ENCODE data around the gene GJC2.

DNA sequence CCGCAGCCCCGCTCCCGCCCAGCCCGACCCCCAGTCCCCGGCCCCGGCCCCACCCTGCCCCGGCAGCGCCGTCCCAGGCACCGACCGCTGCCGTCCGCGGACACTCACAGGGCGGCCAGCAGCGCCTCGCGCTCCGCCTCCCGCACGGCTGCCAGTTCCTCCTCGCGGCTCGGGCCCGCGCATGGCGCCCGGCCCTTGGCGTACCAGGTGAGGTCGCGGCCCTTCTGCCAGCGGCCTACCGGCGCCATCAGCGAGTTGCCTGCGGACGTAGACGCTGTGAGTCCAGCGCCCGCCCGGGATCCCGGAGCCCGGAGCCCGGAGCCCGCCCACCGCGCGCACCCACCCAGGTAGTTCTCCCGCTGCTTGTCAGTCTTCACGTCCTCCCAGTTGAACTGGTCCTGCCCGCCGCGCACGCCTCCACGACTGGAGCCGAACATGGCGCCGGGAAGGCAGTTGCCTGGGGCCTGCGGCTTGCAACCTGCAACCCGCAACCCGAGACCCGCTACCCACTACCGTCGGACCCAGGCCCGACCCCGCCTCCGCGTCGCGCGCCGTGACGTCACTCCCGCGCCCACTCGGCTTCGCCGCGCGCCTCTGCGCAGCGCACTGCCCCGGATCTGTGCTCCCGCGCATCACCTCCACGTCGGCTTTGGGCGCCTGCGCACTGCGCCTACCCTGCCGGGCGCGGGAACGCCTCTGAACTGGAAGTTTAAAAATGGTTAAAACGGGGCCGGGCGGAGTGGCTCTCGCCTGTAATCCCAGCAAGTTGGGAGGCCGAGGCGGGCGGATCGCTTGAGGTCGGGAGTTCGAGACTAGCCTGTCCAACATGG lies 46.7 kb upstream of the GJC2 start, which contains the start of gene C1orf35:
- TF ChIP-seq, protein P1, sequence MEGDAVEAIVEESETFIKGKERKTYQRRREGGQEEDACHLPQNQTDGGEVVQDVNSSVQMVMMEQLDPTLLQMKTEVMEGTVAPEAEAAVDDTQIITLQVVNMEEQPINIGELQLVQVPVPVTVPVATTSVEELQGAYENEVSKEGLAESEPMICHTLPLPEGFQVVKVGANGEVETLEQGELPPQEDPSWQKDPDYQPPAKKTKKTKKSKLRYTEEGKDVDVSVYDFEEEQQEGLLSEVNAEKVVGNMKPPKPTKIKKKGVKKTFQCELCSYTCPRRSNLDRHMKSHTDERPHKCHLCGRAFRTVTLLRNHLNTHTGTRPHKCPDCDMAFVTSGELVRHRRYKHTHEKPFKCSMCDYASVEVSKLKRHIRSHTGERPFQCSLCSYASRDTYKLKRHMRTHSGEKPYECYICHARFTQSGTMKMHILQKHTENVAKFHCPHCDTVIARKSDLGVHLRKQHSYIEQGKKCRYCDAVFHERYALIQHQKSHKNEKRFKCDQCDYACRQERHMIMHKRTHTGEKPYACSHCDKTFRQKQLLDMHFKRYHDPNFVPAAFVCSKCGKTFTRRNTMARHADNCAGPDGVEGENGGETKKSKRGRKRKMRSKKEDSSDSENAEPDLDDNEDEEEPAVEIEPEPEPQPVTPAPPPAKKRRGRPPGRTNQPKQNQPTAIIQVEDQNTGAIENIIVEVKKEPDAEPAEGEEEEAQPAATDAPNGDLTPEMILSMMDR (IDR thresholded peaks at IDR 0.05), result peak in 1 of 6 experiments; percentile 44
- peak in 3 of 4 donors; percentile 50 to 82 (median 57) for TF ChIP-seq POLR2A (IDR thresholded peaks at IDR 0.05)
